Epithelial cell of esophagus (primary cell): ENCODE data around the gene RPL3.
A peak's percentile ranks its signal among the peaks of the same experiment; 100 is the strongest.

Source experiments
- DNase-seq: peaks from one replicate; pipeline ENCODE4 v3.0.0; 2010; ENCODE audit warnings: low read depth
- H3K4me3 ChIP-seq: 2 replicates; pipeline ENCODE4 v1.5.1; 2011; ENCODE audit warnings: mild to moderate bottlenecking, low read length, control low read depth
- CTCF ChIP-seq: IDR thresholded peaks from 2 replicates; pipeline ENCODE4 v1.5.1; 2011; ENCODE audit warnings: low read depth, mild to moderate bottlenecking, low read length, control low read depth, inconsistent platforms; ENCODE audit not compliant: insufficient read depth; ENCODE audit errors: missing control alignments

Gene RPL3

GRCh38 chr22:39363751-39364515, 44.5 kb upstream of the RPL3 start:
- H3K4me3 ChIP-seq = no peak overlapping the region
- DNase-seq = no peak
- no peak for TF ChIP-seq CTCF

GRCh38 chr22:39362932-39363331, 43.5 kb upstream of the RPL3 start:
- DNase-seq = no peak
- no peak overlapping the region for H3K4me3 ChIP-seq
- no peak for TF ChIP-seq CTCF

GRCh38 chr22:39362271-39362670, 42.8 kb upstream of the RPL3 start:
- H3K4me3 ChIP-seq = no peak overlapping the region
- no peak for DNase-seq
- TF ChIP-seq CTCF = no peak

- TF ChIP-seq CTCF = no peak
- DNase-seq = no peak
- no peak overlapping the region for H3K4me3 ChIP-seq
Observed at GRCh38 chr22:39361496-39361895, 42.1 kb upstream of the RPL3 start.

GRCh38 chr22:39360674-39361413, 41.4 kb upstream of the RPL3 start:
- peak; percentile 83 for DNase-seq
- no peak overlapping the region for H3K4me3 ChIP-seq
- no peak for TF ChIP-seq CTCF

- TF ChIP-seq CTCF = no peak
- no peak for DNase-seq
- H3K4me3 ChIP-seq = no peak overlapping the region
Observed at GRCh38 chr22:39360242-39360641, 40.8 kb upstream of the RPL3 start.
